RWPE2 (cell line): ENCODE measurements around the gene SUCLG2.
A peak's percentile ranks its signal among the peaks of the same experiment; 100 is the strongest.

Experiments used
- ATAC-seq: fragments of 200-7000 bp; cut with Tn5 transposase; 3 replicates; pipeline ENCODE4 v1.9.1; 2021; ENCODE audit warnings: low read depth
- DNase-seq: peaks from one replicate; pipeline ENCODE4 v3.0.0-alpha.2; 2020; ENCODE audit warnings: low spot score
- H3K27ac ChIP-seq: fragments of 450-650 bp; 2 replicates; pipeline ENCODE4 v1.5.1; 2017; ENCODE audit warnings: mild to moderate bottlenecking; ENCODE audit not compliant: poor library complexity, severe bottlenecking
- H3K27me3 ChIP-seq: fragments of 250-450 bp; sonication (Bioruptor Pico); 2 replicates; pipeline ENCODE4 v1.5.1; 2021; ENCODE audit warnings: mild to moderate bottlenecking, moderate library complexity; ENCODE audit not compliant: insufficient read depth, poor library complexity, severe bottlenecking
- H3K36me3 ChIP-seq: fragments of 250-450 bp; sonication (Bioruptor Pico); 2 replicates; pipeline ENCODE4 v1.5.1; 2020; ENCODE audit warnings: low read depth, mild to moderate bottlenecking, moderate library complexity
- H3K4me1 ChIP-seq: fragments of 250-450 bp; sonication (Bioruptor Pico); 2 replicates; pipeline ENCODE4 v1.5.1; 2021; ENCODE audit warnings: mild to moderate bottlenecking, moderate library complexity; ENCODE audit not compliant: insufficient read depth, poor library complexity, severe bottlenecking
- H3K4me3 ChIP-seq: fragments of 250-450 bp; sonication (Bioruptor Pico); 2 replicates; pipeline ENCODE4 v1.5.1; 2021; ENCODE audit warnings: mild to moderate bottlenecking, moderate library complexity; ENCODE audit not compliant: severe bottlenecking
- H3K9me3 ChIP-seq: fragments of 250-450 bp; sonication (Bioruptor Pico); 2 replicates; pipeline ENCODE4 v1.5.1; 2021; ENCODE audit warnings: mild to moderate bottlenecking, moderate library complexity; ENCODE audit not compliant: severe bottlenecking
- TF ChIP-seq, protein P1 (sequence below): fragments of 450-650 bp; IDR thresholded peaks from one replicate; pipeline ENCODE4 v1.5.1; 2017; ENCODE audit warnings: mild to moderate bottlenecking, moderate library complexity; ENCODE audit not compliant: poor library complexity, severe bottlenecking

SUCLG2 gene

DNA sequence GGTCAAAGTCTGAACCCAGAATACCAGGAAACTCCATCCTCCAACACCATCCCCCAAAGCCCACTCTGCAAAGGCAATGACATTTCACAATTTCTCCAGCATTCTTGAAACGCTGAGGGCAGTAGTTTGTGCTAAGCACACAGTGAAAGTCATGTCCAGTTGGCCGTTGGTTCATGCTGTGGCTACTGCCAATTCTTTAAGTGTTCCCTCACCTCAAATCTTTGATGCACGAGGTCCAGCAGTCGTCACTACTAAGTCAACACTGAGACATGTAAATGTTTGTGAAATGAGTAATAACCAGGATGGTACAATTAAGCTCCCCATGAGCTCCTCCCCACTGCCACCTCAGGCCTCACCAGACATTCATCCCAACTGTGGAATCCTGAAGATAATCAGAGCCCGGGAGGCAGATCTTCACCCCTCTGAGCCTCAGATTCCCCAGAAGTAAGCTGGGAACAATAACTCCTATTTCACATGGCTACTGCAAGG lies 7.0 kb downstream of the SUCLG2 start:
- TF ChIP-seq, protein P1, sequence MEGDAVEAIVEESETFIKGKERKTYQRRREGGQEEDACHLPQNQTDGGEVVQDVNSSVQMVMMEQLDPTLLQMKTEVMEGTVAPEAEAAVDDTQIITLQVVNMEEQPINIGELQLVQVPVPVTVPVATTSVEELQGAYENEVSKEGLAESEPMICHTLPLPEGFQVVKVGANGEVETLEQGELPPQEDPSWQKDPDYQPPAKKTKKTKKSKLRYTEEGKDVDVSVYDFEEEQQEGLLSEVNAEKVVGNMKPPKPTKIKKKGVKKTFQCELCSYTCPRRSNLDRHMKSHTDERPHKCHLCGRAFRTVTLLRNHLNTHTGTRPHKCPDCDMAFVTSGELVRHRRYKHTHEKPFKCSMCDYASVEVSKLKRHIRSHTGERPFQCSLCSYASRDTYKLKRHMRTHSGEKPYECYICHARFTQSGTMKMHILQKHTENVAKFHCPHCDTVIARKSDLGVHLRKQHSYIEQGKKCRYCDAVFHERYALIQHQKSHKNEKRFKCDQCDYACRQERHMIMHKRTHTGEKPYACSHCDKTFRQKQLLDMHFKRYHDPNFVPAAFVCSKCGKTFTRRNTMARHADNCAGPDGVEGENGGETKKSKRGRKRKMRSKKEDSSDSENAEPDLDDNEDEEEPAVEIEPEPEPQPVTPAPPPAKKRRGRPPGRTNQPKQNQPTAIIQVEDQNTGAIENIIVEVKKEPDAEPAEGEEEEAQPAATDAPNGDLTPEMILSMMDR = no peak
- Histone ChIP-seq H3K27ac (peak overlapping the region; percentile 72), H3K27me3 (no peaks in the 10 kb centered on the region), H3K9me3 (no peaks in the 10 kb centered on the region), H3K4me3 (no peak overlapping the region), H3K36me3 (peaks cover 8% of the 10 kb centered on the region; the same call in 1 of the 2 replicates), H3K4me1 (peaks cover 16% of the 10 kb centered on the region)
- DNase-seq (peak; percentile 75), ATAC-seq (peak; percentile 96)

DNA sequence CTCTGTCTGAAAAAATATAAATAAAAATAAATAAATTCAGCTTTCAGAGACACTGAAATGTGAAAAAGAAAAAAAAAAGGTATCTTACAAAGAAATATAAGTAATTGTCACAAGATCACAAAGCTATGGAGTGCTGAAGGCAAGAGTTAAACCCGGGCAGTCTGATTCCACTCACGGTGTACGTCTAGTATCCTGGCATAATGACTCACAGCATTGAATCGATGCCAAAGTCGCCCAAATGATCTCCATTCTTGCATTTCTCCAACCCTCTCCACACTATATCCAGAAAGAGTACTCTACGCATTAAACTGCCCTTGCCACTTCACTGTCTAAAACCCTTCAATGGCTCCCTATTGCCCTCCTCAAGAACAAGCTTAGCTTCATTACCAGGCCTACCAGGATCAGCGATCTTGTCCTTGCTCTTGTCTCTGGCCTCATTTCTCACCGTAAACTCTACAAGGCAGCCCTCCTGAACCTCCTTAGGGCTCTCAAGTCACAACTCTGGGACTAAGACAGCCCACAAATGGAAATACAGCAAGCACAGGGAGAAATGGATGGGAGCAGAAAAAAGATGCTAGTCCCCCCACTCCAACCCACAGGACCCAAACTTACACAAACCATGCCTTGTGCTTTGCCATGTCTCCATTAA lies 7.7 kb downstream of the SUCLG2 start:
- Histone ChIP-seq H3K27me3 (no peaks in the 10 kb centered on the region), H3K9me3 (no peaks in the 10 kb centered on the region), H3K36me3 (peaks cover 8% of the 10 kb centered on the region; the same call in 1 of the 2 replicates), H3K27ac (peak overlapping the region; percentile 72), H3K4me1 (peaks cover 16% of the 10 kb centered on the region), H3K4me3 (no peak overlapping the region)
- DNase-seq = no peak
- no peak for ATAC-seq
- TF ChIP-seq, protein P1 = no peak

DNA sequence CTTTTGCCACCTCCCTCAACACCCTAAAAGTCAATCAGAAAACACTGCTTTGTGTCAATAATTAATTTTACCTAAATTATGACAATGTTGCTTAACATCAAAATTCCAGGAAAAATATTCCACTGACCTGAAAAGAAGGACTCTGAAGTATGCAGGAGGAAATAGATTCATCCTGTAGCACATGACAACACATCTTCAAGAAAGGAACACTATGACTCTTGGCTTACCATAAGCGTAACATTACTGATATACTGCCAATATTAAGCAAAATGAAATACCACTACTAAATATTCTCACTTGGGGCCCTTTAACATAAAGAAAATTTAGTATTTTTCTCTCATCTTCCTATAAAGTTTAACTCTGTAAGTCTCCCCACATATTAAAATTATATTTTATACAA lies 9.6 kb downstream of the SUCLG2 start:
- TF ChIP-seq, protein P1 = no peak
- ATAC-seq = no peak

DNA sequence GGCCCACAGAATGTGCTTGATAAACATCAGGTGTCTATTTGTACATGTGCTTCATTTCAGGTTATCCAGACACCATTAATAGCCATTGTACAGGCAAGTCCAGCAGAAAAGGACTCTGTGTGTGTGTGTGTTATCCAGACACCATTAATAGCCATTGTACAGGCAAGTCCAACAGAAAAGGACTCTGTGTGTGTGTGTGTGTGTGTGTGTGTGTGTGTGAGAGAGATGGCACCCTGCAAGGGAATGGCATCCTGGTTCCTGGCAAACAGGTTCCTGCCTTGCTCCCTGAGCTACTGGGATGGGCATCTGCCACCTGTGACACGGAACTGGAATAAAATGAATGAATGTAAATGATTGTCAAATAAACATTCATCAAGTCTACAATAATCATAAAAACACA lies 11.7 kb downstream of the SUCLG2 start:
- H3K36me3 ChIP-seq = peaks cover 12% of the 10 kb centered on the region; the same call in 1 of the 2 replicates
- no peak overlapping the region for H3K27ac ChIP-seq
- no peak for ATAC-seq

More for the DNA sequence above, 9.6 kb downstream of the SUCLG2 start:
- no peaks in the 10 kb centered on the region for H3K9me3 ChIP-seq
- H3K27ac ChIP-seq = no peak overlapping the region
- no peak for DNase-seq
- peaks cover 16% of the 10 kb centered on the region for H3K4me1 ChIP-seq
- no peaks in the 10 kb centered on the region for H3K27me3 ChIP-seq
- H3K36me3 ChIP-seq = peaks cover 12% of the 10 kb centered on the region; the same call in 1 of the 2 replicates
- no peak overlapping the region for H3K4me3 ChIP-seq

More for the DNA sequence above, 11.7 kb downstream of the SUCLG2 start:
- TF ChIP-seq, protein P1 = no peak
- Histone ChIP-seq H3K27me3 (no peaks in the 10 kb centered on the region), H3K9me3 (no peaks in the 10 kb centered on the region), H3K4me3 (no peak overlapping the region), H3K4me1 (peaks cover 9% of the 10 kb centered on the region)
- no peak for DNase-seq
